Right renal pelvis (tissue), 4 donors: ENCODE results near the gene YY2. TPM values are rescaled to one million over a fixed set of nuclear protein-coding genes. Genes with fewer than 3 reads are reported as not detected.
"Not testable (repeated sequence)": the region's sequence is repeated elsewhere in the genome, so short reads cannot be mapped to it uniquely, and the experiment has no call there.

Experiments
- DNase-seq, 4 donors: peaks; one replicate each; pipeline ENCODE4 v3.0.0-alpha.2; 2013; ENCODE audit warnings: low read depth in 4 of 4, low spot score in 3 of 4, missing footprints in 1 of 4
- polyA plus RNA-seq, 4 donors: library from polyadenylated mRNA; unstranded; fragments of 120-200 nt; gene quantifications; one replicate each; pipeline ENCODE4 v1.2.1, GENCODE V29; 2013; ENCODE audit not compliant: insufficient read length in 4 of 4

The YY2 gene
- 1 to 10 TPM; 2.5 to 3.9 (median 2.9) TPM for polyA plus RNA-seq

- DNase-seq: no peak
These were observed at the start of gene YY2 for GRCh38 chrX:21855937-21856415. Gene YY2, plus strand, starts transcription at chrX:21855987. Its CDS starts 498 bp downstream, at chrX:21856485.

GRCh38 chrX:21806691-21807090 lies 49.1 kb upstream of the YY2 start:
- DNase-seq: no peak

GRCh38 chrX:21811832-21812231 lies 44.0 kb upstream of the YY2 start:
- DNase-seq: no peak

GRCh38 chrX:21812628-21813027 lies 43.2 kb upstream of the YY2 start:
- DNase-seq: no peak

- DNase-seq: no peak
These were observed 42.0 kb upstream of the YY2 start for GRCh38 chrX:21813612-21814368.

- no peak for DNase-seq
These were observed 39.7 kb upstream of the YY2 start for GRCh38 chrX:21816136-21816535.

- DNase-seq: not testable (repeated sequence)
These were observed 35.6 kb upstream of the YY2 start for GRCh38 chrX:21820170-21820569.

- no peak for DNase-seq
These were observed 33.9 kb upstream of the YY2 start for GRCh38 chrX:21821875-21822274.

GRCh38 chrX:21831496-21831895 lies 24.3 kb upstream of the YY2 start:
- DNase-seq: no peak

- DNase-seq: no peak
These were observed 18.7 kb upstream of the YY2 start for GRCh38 chrX:21837056-21837455.

- DNase-seq: peak in 1 of 4 donors; percentile 5
These were observed 16.9 kb upstream of the YY2 start for GRCh38 chrX:21838937-21839333.

GRCh38 chrX:21839334-21840192 lies 16.2 kb upstream of the YY2 start, which contains the start of gene MBTPS2:
Gene MBTPS2, plus strand, starts transcription at chrX:21839617. Its CDS starts 118 bp downstream, at chrX:21839735.
- DNase-seq: peak; percentile 73 to 84 (median 78)

- DNase-seq: no peak
These were observed 15.6 kb upstream of the YY2 start for GRCh38 chrX:21840193-21840545.

- no peak for DNase-seq
These were observed 12.6 kb upstream of the YY2 start for GRCh38 chrX:21843179-21843578.

- DNase-seq: no peak
These were observed 10.7 kb upstream of the YY2 start for GRCh38 chrX:21845096-21845495.

- no peak for DNase-seq
These were observed 8.4 kb upstream of the YY2 start for GRCh38 chrX:21847342-21847741.

- DNase-seq: no peak
These were observed 2.2 kb upstream of the YY2 start for GRCh38 chrX:21853578-21853977.

- DNase-seq: no peak
These were observed 717 bp downstream of the YY2 start for GRCh38 chrX:21856504-21856903.

GRCh38 chrX:21863241-21863640 lies 7.5 kb downstream of the YY2 start:
- no peak for DNase-seq

- no peak for DNase-seq
These were observed 9.6 kb downstream of the YY2 start for GRCh38 chrX:21865436-21865835.

- DNase-seq: no peak
These were observed 14.7 kb downstream of the YY2 start for GRCh38 chrX:21870494-21870893.
